SK-N-SH (cell line): ENCODE measurements around the gene PDE2A. TPM values are rescaled to one million over a fixed set of nuclear protein-coding genes. Genes with fewer than 3 reads are reported as not detected.

Experiments used
- CTCF ChIA-PET: fragments of 300-600, 350-600 bp; formaldehyde crosslinking; extraction: SDS; loops from one replicate; lab custom pipeline; 2021; lab: Yijun Ruan, JAX
- POLR2A ChIA-PET: fragments of 350-600 bp; sonication (Branson Sonifier 250); formaldehyde crosslinking; extraction: SDS; loops from one replicate; lab custom pipeline; 2020; ENCODE audit warnings: antibody characterized with exemption, inconsistent platforms; lab: Yijun Ruan, JAX
- DNase-seq: peaks from one replicate; pipeline ENCODE4 v3.0.0; 2012
- H2AFZ ChIP-seq: fragments of 200-600 bp; sonication (generic); 2 replicates; pipeline ENCODE4 v1.8.1; 2016; ENCODE audit warnings: antibody characterized with exemption, mild to moderate bottlenecking, low read depth
- H3F3A ChIP-seq: fragments of 200-600 bp; sonication (generic); replicated peaks from 2 replicates; pipeline ENCODE3; 2016; ENCODE audit warnings: antibody characterized with exemption, mild to moderate bottlenecking; ENCODE audit not compliant: insufficient read depth
- H3K27ac ChIP-seq, 2 experiments: fragments of 200-500 bp in 1 of 2; fragments of 200-600 bp in 1 of 2; sonication (Bioruptor generic) in 1 of 2; sonication (generic), shearing (Covaris generic) in 1 of 2; 2 replicates each; pipeline versions ENCODE4 v1.5.1 to v1.6.1; 2014 to 2016; ENCODE audit warnings: low read depth in 2 of 2, inconsistent platforms in 1 of 2, low read length in 1 of 2, mild to moderate bottlenecking in 1 of 2, mixed read lengths in 1 of 2
- H3K27me3 ChIP-seq: fragments of 200-600 bp; sonication (generic), shearing (Covaris generic); 2 replicates; pipeline ENCODE4 v1.6.1; 2016; ENCODE audit warnings: mixed run types; ENCODE audit not compliant: insufficient read depth
- H3K36me3 ChIP-seq, 2 experiments: fragments of 200-500 bp in 1 of 2; fragments of 200-600 bp in 1 of 2; sonication (Bioruptor generic) in 1 of 2; sonication (generic) in 1 of 2; replicated peaks in 1 of 2; 2 replicates each; pipeline versions ENCODE3 to v1.5.1; 2014 to 2016; ENCODE audit warnings: low read length in 1 of 2, mild to moderate bottlenecking in 1 of 2; ENCODE audit not compliant: insufficient read depth in 2 of 2, control insufficient read depth in 1 of 2
- H3K4me1 ChIP-seq, 2 experiments: fragments of 200-500 bp in 1 of 2; fragments of 200-600 bp in 1 of 2; sonication (Bioruptor generic) in 1 of 2; sonication (generic), shearing (Covaris generic) in 1 of 2; 2 replicates each; pipeline versions ENCODE4 v1.5.1 to v1.6.1; 2014 to 2016; ENCODE audit warnings: low read depth in 1 of 2, low read length in 1 of 2, mixed run types in 1 of 2; ENCODE audit not compliant: insufficient read depth in 2 of 2, control insufficient read depth in 1 of 2
- H3K4me2 ChIP-seq: fragments of 200-600 bp; sonication (generic), shearing (Covaris generic); 2 replicates; pipeline ENCODE4 v1.6.1; 2017; ENCODE audit warnings: mixed run types
- H3K4me3 ChIP-seq, 2 experiments: fragments of 200-500 bp in 1 of 2; fragments of 200-600 bp in 1 of 2; sonication (Bioruptor generic) in 1 of 2; sonication (generic), shearing (Covaris generic) in 1 of 2; 2 replicates each; pipeline versions ENCODE4 v1.5.1 to v1.8.1; 2014 to 2016; ENCODE audit warnings: low read depth in 2 of 2, inconsistent platforms in 1 of 2, low read length in 1 of 2, mild to moderate bottlenecking in 1 of 2, mixed read lengths in 1 of 2, moderate library complexity in 1 of 2
- H3K79me2 ChIP-seq: fragments of 200-600 bp; sonication (generic); 2 replicates; pipeline ENCODE4 v1.8.1; 2017; ENCODE audit warnings: mild to moderate bottlenecking; ENCODE audit not compliant: insufficient read depth
- H3K9ac ChIP-seq: fragments of 200-600 bp; sonication (generic); 2 replicates; pipeline ENCODE4 v1.6.1; 2017; ENCODE audit warnings: mixed run types
- H3K9me2 ChIP-seq: fragments of 200-600 bp; sonication (generic); 2 replicates; pipeline ENCODE4 v1.6.1; 2017; ENCODE audit warnings: mixed run types
- H3K9me3 ChIP-seq: fragments of 200-600 bp; sonication (generic); 2 replicates; pipeline ENCODE4 v1.6.1; 2017; ENCODE audit warnings: mixed run types, mild to moderate bottlenecking, moderate library complexity
- H4K20me1 ChIP-seq: fragments of 200-600 bp; sonication (generic); 2 replicates; pipeline ENCODE4 v1.6.1; 2017; ENCODE audit warnings: mild to moderate bottlenecking, mixed run types; ENCODE audit not compliant: insufficient read depth
- FOSL2 ChIP-seq: IDR thresholded peaks from 2 replicates; pipeline ENCODE4 v1.4.0; 2012; ENCODE audit warnings: low read depth, mild to moderate bottlenecking, moderate library complexity, borderline replicate concordance
- FOXJ3 ChIP-seq: sonication (generic); formaldehyde crosslinking; IDR thresholded peaks from 2 replicates; pipeline ENCODE4 v1.5.1; 2020; ENCODE audit warnings: mild to moderate bottlenecking, missing genetic modification reagents
- FOXM1 ChIP-seq: IDR thresholded peaks from 2 replicates; pipeline ENCODE4 v1.4.0; 2012; ENCODE audit warnings: low read depth, mild to moderate bottlenecking
- GABPA ChIP-seq: IDR thresholded peaks from 2 replicates; pipeline ENCODE4 v1.4.0; 2012; ENCODE audit warnings: low read depth, mild to moderate bottlenecking
- GATA2 ChIP-seq: sonication (generic); formaldehyde crosslinking; IDR thresholded peaks from 2 replicates; pipeline ENCODE4 v1.5.0; 2020; ENCODE audit warnings: mild to moderate bottlenecking, missing genetic modification reagents
- MEF2A ChIP-seq: IDR thresholded peaks from 2 replicates; pipeline ENCODE4 v1.4.0; 2012; ENCODE audit warnings: low read depth, borderline replicate concordance
- MXI1 ChIP-seq: IDR thresholded peaks from 2 replicates; pipeline ENCODE4 v1.6.1; 2012; ENCODE audit warnings: mild to moderate bottlenecking, low read depth, low read length, improper control_type of control experiment
- NFIC ChIP-seq: IDR thresholded peaks from 2 replicates; pipeline ENCODE4 v1.4.0; 2012; ENCODE audit warnings: borderline replicate concordance
- NRF1 ChIP-seq: IDR thresholded peaks from 2 replicates; pipeline ENCODE4 v1.6.1; 2012; ENCODE audit warnings: low read depth, mild to moderate bottlenecking, low read length
- POLR2AphosphoS5 ChIP-seq: IDR thresholded peaks from 2 replicates; pipeline ENCODE4 v1.6.1; 2012; ENCODE audit warnings: low read depth, low read length
- RAD21 ChIP-seq: IDR thresholded peaks from 2 replicates; pipeline ENCODE4 v1.6.1; 2012; ENCODE audit warnings: mild to moderate bottlenecking, low read length
- RCOR1 ChIP-seq: fragments of 150-350 bp; IDR thresholded peaks from 2 replicates; pipeline ENCODE4 v1.6.1; 2017; ENCODE audit warnings: antibody characterized with exemption, low read length
- SMC3 ChIP-seq: IDR thresholded peaks from 2 replicates; pipeline ENCODE4 v1.6.1; 2012; ENCODE audit warnings: low read depth, low read length, improper control_type of control experiment
- TAF1 ChIP-seq: IDR thresholded peaks from 2 replicates; pipeline ENCODE4 v1.6.1; 2012; ENCODE audit warnings: low read depth, mild to moderate bottlenecking, low read length, moderate library complexity, borderline replicate concordance
- WGBS: methylation state at CpG from one replicate; pipeline ENCODE4 v1.1.6; 2017; ENCODE audit warnings: low lambda C conversion rate; 5-methylcytosine and 5-hydroxymethylcytosine counted together
- polyA plus RNA-seq, 3 experiments: library from polyadenylated mRNA; depleted of rRNA; stranded (reverse); fragments of >200 nt; gene quantifications; 2 replicates each; pipeline ENCODE4 v1.2.3, GENCODE V29; 2012
- TF ChIP-seq, protein P1 (sequence below): fragments of 150-350 bp; IDR thresholded peaks from 2 replicates; pipeline ENCODE4 v1.6.1; 2016; ENCODE audit warnings: mild to moderate bottlenecking, low read depth, low read length
- TF ChIP-seq, protein P2 (sequence below): IDR thresholded peaks from 2 replicates; pipeline ENCODE4 v1.4.0; 2012; ENCODE audit warnings: low read depth
- TF ChIP-seq, protein P3 (sequence below): fragments of 200-600 bp; sonication (generic); IDR thresholded peaks from 2 replicates; pipeline ENCODE4 v1.6.1; 2017; ENCODE audit warnings: antibody characterized with exemption, mild to moderate bottlenecking, moderate library complexity
- TF ChIP-seq, protein P4 (sequence below): fragments of 150-350 bp; IDR thresholded peaks from 2 replicates; pipeline ENCODE4 v1.6.1; 2017; ENCODE audit warnings: antibody characterized with exemption, low read length, low read depth, borderline replicate concordance
- TF ChIP-seq, protein P5 (sequence below): IDR thresholded peaks from 2 replicates; pipeline ENCODE4 v1.6.1; 2012; ENCODE audit warnings: mild to moderate bottlenecking, low read depth, low read length, moderate library complexity

The PDE2A gene
- polyA plus RNA-seq, 1 of the 3 experiments (the other 2 are of a cell fraction), result 0.43 TPM

DNA sequence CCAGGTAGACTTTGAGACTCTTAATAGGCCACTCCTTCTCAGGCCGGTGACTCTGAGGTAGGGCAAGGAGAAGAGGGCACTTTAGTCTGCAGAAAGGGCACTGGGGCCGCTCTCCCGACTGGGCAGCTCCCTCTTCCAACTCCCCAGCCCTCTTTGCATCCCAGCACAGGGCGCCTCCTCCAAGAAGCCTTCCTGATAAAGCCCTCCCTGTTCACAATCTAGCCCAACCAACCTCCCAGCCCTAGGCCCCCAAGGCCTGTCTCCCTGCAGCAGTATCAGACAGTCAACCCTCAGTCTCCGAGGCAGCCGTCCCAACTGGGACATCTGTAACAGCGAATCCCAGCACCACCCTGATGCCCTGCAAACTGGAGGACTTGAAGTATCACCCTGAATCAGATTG lies 14.3 kb upstream of the PDE2A start (continued):
- TF ChIP-seq, protein P1, sequence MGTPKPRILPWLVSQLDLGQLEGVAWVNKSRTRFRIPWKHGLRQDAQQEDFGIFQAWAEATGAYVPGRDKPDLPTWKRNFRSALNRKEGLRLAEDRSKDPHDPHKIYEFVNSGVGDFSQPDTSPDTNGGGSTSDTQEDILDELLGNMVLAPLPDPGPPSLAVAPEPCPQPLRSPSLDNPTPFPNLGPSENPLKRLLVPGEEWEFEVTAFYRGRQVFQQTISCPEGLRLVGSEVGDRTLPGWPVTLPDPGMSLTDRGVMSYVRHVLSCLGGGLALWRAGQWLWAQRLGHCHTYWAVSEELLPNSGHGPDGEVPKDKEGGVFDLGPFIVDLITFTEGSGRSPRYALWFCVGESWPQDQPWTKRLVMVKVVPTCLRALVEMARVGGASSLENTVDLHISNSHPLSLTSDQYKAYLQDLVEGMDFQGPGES, result no peak
- TF ChIP-seq FOSL2, result no peak

DNA sequence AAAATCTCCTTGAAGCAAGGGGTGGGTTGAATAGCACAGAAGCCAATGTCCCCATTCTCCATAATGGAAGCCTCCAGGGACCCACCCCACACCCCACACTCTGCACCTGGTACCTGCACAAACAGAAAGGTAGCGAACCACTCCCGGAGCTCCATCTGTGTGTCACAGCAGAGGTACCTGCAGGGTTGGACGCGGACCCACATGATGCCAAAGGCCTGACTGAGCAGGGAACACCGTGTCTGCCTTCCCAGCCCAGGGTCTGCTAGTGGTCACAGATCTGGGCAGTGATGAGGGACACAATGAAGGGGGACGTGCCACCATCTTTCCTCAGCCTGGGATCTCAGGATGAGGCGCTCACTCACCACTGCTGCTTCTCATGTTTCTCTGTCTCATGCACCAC lies 13.1 kb upstream of the PDE2A start:
- no peak overlapping the region for H3K27ac ChIP-seq
- H3F3A ChIP-seq, result no peaks in the 10 kb centered on the region
- H3K9me2 ChIP-seq, result no peaks in the 10 kb centered on the region
- H2AFZ ChIP-seq, result no peak overlapping the region
- DNase-seq, result no peak
- WGBS, result 92% methylated on average over 2 of the region's 7 CpGs
- CTCF ChIA-PET, result interaction anchor here (1.1 to 6.1 kb wide), 5 partner anchors 14 to 102 kb away, joined by 3 to 90 read pairs (median 4); partner anchors contain the start of gene PDE2A
- H3K79me2 ChIP-seq, result no peaks in the 10 kb centered on the region
- no peak overlapping the region for H3K4me3 ChIP-seq
- peaks cover 16% of the 10 kb centered on the region for H4K20me1 ChIP-seq
- TF ChIP-seq, protein P2, sequence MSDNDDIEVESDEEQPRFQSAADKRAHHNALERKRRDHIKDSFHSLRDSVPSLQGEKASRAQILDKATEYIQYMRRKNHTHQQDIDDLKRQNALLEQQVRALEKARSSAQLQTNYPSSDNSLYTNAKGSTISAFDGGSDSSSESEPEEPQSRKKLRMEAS, result no peak
- no peak for TF ChIP-seq NRF1
- TF ChIP-seq, protein P3, sequence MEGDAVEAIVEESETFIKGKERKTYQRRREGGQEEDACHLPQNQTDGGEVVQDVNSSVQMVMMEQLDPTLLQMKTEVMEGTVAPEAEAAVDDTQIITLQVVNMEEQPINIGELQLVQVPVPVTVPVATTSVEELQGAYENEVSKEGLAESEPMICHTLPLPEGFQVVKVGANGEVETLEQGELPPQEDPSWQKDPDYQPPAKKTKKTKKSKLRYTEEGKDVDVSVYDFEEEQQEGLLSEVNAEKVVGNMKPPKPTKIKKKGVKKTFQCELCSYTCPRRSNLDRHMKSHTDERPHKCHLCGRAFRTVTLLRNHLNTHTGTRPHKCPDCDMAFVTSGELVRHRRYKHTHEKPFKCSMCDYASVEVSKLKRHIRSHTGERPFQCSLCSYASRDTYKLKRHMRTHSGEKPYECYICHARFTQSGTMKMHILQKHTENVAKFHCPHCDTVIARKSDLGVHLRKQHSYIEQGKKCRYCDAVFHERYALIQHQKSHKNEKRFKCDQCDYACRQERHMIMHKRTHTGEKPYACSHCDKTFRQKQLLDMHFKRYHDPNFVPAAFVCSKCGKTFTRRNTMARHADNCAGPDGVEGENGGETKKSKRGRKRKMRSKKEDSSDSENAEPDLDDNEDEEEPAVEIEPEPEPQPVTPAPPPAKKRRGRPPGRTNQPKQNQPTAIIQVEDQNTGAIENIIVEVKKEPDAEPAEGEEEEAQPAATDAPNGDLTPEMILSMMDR, result no peak
- no peak for TF ChIP-seq RCOR1
- TF ChIP-seq, protein P4, sequence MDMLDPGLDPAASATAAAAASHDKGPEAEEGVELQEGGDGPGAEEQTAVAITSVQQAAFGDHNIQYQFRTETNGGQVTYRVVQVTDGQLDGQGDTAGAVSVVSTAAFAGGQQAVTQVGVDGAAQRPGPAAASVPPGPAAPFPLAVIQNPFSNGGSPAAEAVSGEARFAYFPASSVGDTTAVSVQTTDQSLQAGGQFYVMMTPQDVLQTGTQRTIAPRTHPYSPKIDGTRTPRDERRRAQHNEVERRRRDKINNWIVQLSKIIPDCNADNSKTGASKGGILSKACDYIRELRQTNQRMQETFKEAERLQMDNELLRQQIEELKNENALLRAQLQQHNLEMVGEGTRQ, result no peak
- TF ChIP-seq MXI1, result no peak
- TF ChIP-seq FOXJ3 (CRISPR knock-in tag), result no peak
- no peak for TF ChIP-seq NFIC
- no peak for TF ChIP-seq GATA2 (CRISPR knock-in tag)
- TF ChIP-seq RAD21, result no peak
- no peak for TF ChIP-seq GABPA
- TF ChIP-seq SMC3, result no peak
- TF ChIP-seq, protein P5, sequence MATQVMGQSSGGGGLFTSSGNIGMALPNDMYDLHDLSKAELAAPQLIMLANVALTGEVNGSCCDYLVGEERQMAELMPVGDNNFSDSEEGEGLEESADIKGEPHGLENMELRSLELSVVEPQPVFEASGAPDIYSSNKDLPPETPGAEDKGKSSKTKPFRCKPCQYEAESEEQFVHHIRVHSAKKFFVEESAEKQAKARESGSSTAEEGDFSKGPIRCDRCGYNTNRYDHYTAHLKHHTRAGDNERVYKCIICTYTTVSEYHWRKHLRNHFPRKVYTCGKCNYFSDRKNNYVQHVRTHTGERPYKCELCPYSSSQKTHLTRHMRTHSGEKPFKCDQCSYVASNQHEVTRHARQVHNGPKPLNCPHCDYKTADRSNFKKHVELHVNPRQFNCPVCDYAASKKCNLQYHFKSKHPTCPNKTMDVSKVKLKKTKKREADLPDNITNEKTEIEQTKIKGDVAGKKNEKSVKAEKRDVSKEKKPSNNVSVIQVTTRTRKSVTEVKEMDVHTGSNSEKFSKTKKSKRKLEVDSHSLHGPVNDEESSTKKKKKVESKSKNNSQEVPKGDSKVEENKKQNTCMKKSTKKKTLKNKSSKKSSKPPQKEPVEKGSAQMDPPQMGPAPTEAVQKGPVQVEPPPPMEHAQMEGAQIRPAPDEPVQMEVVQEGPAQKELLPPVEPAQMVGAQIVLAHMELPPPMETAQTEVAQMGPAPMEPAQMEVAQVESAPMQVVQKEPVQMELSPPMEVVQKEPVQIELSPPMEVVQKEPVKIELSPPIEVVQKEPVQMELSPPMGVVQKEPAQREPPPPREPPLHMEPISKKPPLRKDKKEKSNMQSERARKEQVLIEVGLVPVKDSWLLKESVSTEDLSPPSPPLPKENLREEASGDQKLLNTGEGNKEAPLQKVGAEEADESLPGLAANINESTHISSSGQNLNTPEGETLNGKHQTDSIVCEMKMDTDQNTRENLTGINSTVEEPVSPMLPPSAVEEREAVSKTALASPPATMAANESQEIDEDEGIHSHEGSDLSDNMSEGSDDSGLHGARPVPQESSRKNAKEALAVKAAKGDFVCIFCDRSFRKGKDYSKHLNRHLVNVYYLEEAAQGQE, result no peak
- no peak for TF ChIP-seq FOXM1
- no peak for TF ChIP-seq TAF1
- TF ChIP-seq, protein P1, result no peak
- TF ChIP-seq FOSL2, result no peak
- TF ChIP-seq MEF2A, result no peak
- no peak for TF ChIP-seq POLR2AphosphoS5
- H3K36me3 ChIP-seq, result peaks cover 0 to 48% of the 10 kb centered on the region in 2 experiments
- no peaks in the 10 kb centered on the region for H3K27me3 ChIP-seq
- POLR2A ChIA-PET, result no interaction called here
- H3K9me3 ChIP-seq, result no peaks in the 10 kb centered on the region
- H3K4me2 ChIP-seq, result no peak overlapping the region
- peaks cover 0 to 20% of the 10 kb centered on the region in 2 experiments; a peak in 1 of 4 replicates for H3K4me1 ChIP-seq
- no peak overlapping the region for H3K9ac ChIP-seq
